HG02973 (cell line): ENCODE measurements around the gene RFC4.
"Not testable (repeated sequence)": the region's sequence is repeated elsewhere in the genome, so short reads cannot be mapped to it uniquely, and the experiment has no call there.

Experiments
- ATAC-seq: cut with Tn5 transposase; IDR thresholded peaks from one replicate; pipeline ENCODE4 v1.9.1; 2021; ENCODE audit warnings: moderate library complexity; ENCODE audit not compliant: unreplicated experiment

RFC4 gene

GRCh38 chr3:186806089-186807055 lies at the start of gene RFC4:
TSS of gene RFC4 (minus strand) at chr3:186806482. CDS start at chr3:186804713, 1,769 bp downstream.
- ATAC-seq, result peak; percentile 89

- ATAC-seq, result no peak
Measured at GRCh38 chr3:186854954-186855353, 48.7 kb upstream of the RFC4 start.

DNA sequence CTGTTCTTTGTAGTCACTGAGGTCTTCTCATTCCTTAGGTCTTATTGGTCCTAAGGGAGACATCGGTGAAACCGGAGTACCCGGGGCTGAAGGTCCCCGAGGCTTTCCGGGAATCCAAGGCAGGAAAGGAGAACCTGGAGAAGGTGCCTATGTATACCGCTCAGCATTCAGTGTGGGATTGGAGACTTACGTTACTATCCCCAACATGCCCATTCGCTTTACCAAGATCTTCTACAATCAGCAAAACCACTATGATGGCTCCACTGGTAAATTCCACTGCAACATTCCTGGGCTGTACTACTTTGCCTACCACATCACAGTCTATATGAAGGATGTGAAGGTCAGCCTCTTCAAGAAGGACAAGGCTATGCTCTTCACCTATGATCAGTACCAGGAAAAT lies 47.9 kb upstream of the RFC4 start:
- ATAC-seq, result no peak

DNA sequence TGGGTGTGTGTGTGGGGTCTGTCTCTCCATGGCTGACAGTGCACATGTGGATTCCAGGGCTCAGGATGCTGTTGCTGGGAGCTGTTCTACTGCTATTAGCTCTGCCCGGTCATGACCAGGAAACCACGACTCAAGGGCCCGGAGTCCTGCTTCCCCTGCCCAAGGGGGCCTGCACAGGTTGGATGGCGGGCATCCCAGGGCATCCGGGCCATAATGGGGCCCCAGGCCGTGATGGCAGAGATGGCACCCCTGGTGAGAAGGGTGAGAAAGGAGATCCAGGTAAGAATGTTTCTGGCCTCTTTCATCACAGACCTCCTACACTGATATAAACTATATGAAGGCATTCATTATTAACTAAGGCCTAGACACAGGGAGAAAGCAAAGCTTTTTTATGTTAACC lies 46.7 kb upstream of the RFC4 start:
- ATAC-seq, result no peak

DNA sequence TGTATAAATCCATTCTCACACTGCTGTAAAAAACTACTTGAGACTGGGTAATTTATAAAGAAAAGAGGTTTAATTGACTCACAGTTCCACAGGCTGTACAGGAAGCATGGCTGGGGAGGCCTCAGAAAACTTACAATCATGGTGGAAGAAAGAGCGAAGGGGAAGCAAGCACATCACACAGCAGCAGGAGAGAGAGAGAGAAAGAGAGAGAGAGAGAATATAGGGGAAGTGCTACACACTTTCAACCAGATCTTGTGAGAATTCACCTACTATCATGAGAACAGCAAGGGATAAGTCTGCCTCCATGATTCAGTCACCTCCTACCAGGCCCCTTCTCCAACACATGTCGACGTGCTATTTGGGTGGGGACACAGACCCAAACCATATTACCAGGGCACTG lies 45.6 kb upstream of the RFC4 start:
- ATAC-seq, result not testable (repeated sequence)

DNA sequence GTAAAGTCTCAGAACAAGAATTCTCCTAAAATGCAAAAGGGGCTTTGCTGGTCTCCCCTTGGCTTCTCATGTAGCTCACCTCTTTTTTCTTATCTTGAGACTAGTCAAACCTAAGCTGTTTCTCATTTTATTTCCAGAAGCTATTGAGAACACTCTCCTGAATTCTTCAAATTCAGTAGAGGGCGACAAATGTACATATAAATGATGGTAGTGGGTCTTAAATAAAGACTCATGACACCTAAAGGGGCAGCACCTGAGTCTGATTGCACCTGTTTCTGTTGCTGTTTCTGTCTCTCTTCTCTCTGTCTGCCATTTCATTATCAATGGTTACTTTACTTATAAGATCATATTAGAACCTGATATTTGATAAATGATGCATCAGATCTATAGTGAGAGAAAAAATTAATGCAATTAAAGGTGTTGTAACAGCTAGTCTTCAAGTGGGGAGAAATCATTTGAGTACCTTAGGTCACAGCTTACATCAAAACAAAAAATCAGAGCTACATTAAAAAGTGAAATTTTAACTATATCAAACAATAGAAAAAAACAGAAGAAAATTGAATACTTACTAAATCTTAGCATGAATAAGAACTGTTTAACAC lies 43.2 kb upstream of the RFC4 start:
- ATAC-seq, result peak; percentile 62

GRCh38 chr3:186847437-186847836 lies 41.2 kb upstream of the RFC4 start:
- no peak for ATAC-seq

DNA sequence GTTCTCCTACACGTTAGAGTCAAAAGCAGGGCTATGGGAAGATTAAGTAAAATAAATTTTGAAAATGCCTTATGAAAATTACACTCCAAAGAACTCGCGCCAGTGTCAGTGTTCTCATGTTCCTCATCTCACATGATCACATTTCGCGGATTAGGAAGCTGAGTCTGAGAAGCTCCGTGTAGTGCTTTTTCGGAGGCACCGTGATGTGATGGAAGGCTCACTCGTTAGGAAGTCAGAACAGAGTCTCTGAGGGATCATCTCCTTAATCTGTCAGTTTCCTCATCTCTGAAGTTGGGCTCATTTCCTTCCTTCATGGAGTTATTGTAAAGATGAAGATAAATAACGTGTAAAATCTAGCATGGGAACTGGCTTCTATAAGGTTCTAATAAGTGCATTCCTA lies 39.5 kb upstream of the RFC4 start:
- ATAC-seq, result no peak

GRCh38 chr3:186844908-186845307 lies 38.6 kb upstream of the RFC4 start:
- ATAC-seq, result no peak

DNA sequence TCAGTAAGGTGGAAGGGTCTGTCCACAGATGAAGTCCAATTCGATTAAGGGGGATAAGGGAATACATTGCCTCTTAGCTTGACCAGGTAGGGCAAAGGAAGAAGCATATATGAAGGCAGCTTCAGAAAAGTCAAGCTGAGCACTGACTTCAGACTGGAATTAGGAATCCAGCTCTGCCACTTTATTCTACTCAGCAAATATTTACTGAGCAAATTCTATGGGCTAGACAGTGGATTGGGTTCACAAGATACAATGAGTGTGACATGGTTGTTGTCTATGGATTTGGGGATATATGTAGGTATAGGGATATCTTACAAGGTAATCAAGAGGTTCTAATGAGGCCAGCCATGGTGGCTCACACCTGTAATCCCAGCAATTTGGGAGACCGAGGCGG lies 36.8 kb upstream of the RFC4 start:
- ATAC-seq, result no peak

- ATAC-seq, result no peak
Measured at GRCh38 chr3:186842426-186843038, 36.2 kb upstream of the RFC4 start, which contains the start of gene ADIPOQ. TSS of gene ADIPOQ (plus strand) at chr3:186842710. CDS start at chr3:186853059, 10,349 bp downstream.

DNA sequence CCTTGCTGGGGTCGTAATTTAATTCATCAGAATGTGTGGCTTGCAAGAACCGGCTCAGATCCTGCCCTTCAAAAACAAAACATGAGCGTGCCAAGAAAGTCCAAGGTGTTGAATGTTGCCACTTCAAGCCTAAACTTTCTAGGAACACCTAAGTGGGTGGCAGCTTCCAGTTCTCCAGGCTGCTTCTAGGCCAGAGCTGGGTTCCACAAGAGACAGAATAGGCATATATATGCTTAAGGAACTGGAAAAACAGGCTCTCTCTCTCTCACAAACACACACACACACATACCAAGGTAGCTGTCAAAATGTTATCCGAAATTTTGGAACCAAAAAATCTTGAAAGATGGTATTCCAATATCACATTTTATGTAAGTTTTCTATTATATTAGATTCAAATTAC lies 35.3 kb upstream of the RFC4 start:
- no peak for ATAC-seq

GRCh38 chr3:186839874-186840641 lies 33.8 kb upstream of the RFC4 start:
- ATAC-seq, result no peak

DNA sequence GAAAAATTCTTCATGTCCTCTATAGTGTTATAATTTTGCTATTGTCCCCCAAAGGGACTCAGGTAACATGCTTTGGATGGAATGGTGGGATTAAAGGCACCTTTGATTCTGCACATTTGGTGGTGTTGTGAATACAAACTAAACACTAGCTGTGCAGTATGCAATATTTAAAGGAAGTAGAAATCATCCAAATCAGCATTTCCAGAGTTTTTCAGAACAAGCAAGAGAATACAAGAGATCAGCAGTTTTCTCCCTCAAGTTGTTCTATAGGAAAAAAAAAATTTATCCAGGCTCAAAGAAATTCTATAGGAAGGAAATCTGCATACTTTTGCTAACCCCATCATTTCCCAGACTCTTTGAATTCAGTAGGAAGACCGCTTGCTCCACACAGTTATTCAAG lies 26.0 kb upstream of the RFC4 start:
- no peak for ATAC-seq

DNA sequence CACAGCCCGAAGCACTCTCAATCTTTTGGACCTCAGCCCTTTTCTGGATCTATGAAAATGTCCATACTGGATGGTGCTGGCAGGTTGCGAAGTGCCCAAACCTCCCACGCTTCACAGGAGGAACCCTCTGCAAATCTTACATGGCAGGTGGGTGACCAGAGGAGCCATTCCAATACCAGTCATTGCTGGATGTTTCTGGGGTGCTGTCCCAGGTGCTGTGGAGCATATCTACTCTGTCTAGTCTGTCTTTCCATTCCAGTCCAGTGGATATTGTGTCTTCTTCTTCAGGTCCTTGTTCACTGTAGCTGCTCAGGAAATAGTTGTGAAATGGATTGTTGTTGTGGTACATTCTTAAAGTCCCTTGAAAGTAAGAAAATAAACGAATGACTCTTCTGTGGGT lies 25.5 kb upstream of the RFC4 start:
- ATAC-seq, result no peak

GRCh38 chr3:186828340-186828739 lies 22.1 kb upstream of the RFC4 start:
- ATAC-seq, result no peak

DNA sequence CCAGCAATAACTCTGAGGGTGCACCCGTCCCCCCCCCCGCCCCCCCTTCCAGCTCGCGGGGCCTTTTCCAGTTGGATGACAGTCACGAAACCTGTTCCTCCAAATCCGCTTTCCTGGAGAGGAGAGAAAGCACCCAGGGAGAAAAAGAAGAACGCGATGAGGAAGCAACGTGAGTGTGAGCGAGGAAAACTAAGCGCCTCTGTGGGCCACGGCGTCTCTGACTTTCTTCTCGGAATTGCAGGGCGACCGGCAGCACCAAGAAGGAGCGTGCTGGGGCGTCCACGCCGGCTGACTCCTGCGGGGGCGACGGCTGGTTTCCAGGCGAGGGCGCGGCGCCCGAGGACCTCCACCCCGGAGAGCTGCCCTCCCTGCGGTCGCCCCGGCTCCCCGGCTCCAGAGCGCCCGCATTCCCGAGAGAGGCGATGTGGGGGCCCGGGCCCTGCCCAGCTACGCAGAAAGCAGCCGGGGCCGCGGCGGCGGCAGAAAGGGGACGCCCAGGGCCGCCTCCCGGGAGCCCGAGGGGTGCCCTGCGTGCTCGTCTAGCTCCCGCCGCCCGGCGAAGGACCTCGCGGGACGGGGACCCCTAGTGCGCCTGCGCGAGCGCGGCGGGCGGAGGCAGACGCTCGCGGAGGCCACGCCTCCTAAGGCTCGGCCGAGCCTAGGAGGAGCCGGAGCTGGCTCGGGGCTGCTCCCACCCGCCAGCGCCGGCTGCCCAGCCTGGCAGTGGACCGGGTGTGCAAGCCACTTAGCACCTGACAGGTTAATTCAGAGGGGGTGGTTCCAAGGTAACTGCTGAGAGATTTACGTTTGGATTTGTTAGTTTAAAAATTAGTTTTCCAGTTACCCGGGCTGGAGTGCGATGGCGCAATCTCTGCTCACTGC lies 20.9 kb upstream of the RFC4 start:
- peak; percentile 86 for ATAC-seq

DNA sequence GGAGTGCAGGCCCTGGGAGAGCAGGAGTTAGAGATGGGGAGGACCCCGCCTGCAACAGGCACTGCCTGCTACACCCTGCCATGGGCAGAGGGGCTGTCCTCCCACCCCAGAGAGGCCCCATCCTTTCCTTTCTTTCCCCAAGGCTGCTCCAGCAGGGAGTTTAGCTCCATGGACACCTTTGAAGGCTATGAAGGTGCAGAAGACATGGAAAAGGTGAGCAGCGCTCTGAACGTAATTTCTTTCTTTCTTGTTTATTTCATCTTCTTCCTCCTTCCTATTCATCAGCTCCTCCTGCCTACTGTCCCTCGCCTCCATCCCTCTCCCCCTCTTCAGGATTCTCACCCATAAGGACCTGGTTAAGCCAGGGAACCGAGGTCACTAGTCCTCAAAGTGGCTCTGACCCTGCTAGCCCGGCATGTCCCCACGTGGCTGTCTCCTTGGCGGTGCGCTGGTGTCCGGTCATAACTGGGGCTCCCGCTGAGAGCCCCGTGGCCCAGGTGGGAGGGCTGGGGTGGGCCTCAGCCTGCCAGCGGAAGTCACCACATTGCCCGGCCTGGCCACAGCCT lies 20.2 kb upstream of the RFC4 start:
- ATAC-seq, result no peak

DNA sequence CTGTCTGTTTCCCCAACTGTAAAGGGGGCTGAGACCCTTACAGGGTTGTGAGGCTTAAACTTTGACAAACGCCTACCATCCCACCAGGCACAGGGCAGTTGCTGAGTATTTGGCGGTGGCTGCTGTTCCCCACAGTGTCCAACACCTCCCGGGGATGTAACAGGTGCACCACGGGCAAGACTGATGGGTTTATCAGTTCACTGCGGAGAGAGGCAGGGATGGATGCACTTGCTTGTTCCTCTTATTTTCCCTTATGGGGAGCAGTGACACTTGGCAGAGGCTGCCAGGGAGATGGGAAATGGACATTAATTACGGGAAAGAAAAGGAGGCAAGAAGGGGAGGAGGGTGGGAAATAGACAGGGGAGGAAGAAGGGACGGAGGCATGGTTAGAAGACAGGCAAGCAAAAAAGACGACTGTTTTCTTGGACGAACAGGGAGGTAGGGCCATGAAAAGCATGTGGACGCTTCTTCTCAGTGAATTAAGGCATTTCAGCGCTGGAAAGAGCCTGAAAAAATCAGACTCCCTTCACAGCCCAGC lies 19.7 kb upstream of the RFC4 start:
- no peak for ATAC-seq
